HG03469 (cell line): Measurements from ENCODE around the gene NDUFS5.
"Not testable (repeated sequence)": the region's sequence is repeated elsewhere in the genome, so short reads cannot be mapped to it uniquely, and the experiment has no call there.

Source experiments
- ATAC-seq: cut with Tn5 transposase; IDR thresholded peaks from one replicate; pipeline ENCODE4 v1.9.1; 2021; ENCODE audit warnings: mild to moderate bottlenecking, moderate library complexity, moderate number of reproducible peaks; ENCODE audit not compliant: unreplicated experiment

NDUFS5 gene

GRCh38 chr1:39061951-39062350 is 35.8 kb downstream of the NDUFS5 start:
- ATAC-seq = no peak

GRCh38 chr1:39063191-39063590 is 37.0 kb downstream of the NDUFS5 start:
- no peak for ATAC-seq

GRCh38 chr1:39063775-39064174 is 37.6 kb downstream of the NDUFS5 start:
- ATAC-seq = no peak

GRCh38 chr1:39065542-39065941 is 39.4 kb downstream of the NDUFS5 start:
- ATAC-seq = no peak

- ATAC-seq = not testable (repeated sequence)
Measured at GRCh38 chr1:39068227-39068626, 42.1 kb downstream of the NDUFS5 start.

GRCh38 chr1:39071557-39071956 is 45.4 kb downstream of the NDUFS5 start:
- ATAC-seq = not testable (repeated sequence)

- ATAC-seq = no peak
Measured at GRCh38 chr1:39076127-39076798, 50.1 kb downstream of the NDUFS5 start.

- ATAC-seq = no peak
Measured at GRCh38 chr1:39076799-39077148, 50.6 kb downstream of the NDUFS5 start.

GRCh38 chr1:39080269-39080826 is 54.2 kb downstream of the NDUFS5 start:
- no peak for ATAC-seq

- ATAC-seq = no peak
Measured at GRCh38 chr1:39080831-39081270, 54.7 kb downstream of the NDUFS5 start.

- no peak for ATAC-seq
Measured at GRCh38 chr1:39081271-39082009, 55.3 kb downstream of the NDUFS5 start.

- no peak for ATAC-seq
Measured at GRCh38 chr1:39082010-39082799, 56.1 kb downstream of the NDUFS5 start.

- no peak for ATAC-seq
Measured at GRCh38 chr1:39082811-39083576, 56.8 kb downstream of the NDUFS5 start.

GRCh38 chr1:39084191-39084590 is 58.0 kb downstream of the NDUFS5 start:
- no peak for ATAC-seq
